G401 (cell line): ENCODE measurements around the gene BRD4. TPM values are rescaled to one million over a fixed set of nuclear protein-coding genes. Genes with fewer than 3 reads are reported as not detected.

ENCODE experiments used
- DNase-seq: peaks from one replicate; pipeline ENCODE4 v3.0.0-alpha.2; 2015; ENCODE audit warnings: low spot score
- in situ Hi-C: cut with HindIII; loops from 2 replicates; pipeline ENCODE4 v1.10.0; 2016; ENCODE audit warnings: low sequenced_read_pairs, mixed read lengths
- total RNA-seq: library from RNA; depleted of rRNA; stranded (reverse); fragments of >200 nt; shearing (Covaris generic); gene quantifications from 2 replicates; pipeline ENCODE4 v1.2.3, GENCODE V29; 2014

The BRD4 gene
- total RNA-seq, 1 experiment from 2014 or later = 8.6 TPM

DNA sequence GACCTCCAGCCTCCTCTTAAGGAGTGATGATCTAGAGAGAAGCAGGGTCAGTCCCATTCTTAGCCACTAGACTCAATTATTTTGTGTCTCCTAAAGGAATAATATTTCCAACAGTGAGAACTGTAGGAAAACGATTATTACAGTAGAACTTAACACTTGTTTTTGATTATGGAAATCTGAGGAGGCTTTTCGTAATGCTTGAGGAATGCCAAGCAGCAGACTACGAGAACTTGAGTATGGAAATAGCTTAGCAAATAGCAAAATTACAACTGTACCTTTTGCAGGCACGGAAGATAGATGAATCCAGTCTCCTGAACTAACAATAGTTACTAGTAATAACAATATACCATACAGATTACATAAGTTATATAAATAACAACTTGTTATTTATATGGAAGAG, 12.2 kb downstream of the BRD4 start:
- in situ Hi-C loops = no loop called here
- DNase-seq = no peak

DNA sequence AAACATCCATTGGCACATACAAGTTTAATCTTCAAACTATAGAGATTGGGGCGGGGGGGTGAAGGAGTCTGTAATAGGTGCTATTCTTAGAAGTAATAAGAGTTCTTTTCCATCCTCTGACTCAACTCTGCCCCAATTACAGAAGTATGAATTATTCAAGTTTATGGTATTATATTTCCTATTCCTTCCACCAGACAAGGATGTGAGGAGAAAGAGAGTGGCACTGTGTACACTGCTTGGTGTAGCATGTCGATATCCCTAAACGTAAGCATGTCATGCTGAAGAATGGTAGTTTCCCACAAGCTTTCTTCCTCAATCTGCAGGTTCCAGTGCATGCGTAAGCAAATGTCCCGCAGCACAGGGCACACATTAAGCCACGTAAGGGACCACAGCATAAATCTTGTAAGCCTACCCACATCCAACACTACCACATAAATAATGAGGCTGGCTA, 14.1 kb downstream of the BRD4 start:
- DNase-seq = no peak
- in situ Hi-C loops = no loop called here

DNA sequence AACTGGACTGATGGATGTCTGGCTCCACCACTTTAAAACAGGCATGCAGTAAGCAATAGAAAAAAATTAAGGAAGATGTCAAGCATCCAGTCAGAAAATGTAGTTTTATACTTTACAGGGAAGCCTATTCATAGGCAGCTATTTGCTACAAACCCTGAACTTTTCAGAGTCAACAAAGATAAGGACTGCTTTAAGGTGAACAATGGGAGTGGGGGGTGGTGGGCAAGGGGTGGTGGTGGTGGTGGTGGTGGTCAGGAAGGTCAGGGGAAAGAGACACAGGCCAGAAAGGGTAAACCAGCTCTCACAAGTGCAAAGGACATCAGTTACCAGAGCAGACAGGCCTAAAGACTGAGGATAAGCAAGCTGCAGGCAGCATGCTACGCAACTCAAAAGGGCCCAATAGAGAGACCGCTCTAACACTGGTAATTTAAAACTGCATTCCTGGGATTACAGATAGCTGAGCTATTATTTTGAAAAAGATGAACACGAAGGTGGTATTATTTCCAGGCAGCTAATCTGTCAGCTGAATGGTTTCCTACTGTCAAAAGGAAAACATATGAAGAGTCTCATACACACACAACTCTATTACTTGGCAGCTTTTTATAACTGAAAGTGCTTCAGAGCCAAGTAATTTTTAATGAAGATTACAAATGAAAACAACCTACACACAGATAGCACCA, 14.8 kb downstream of the BRD4 start:
- DNase-seq = no peak
- in situ Hi-C loops = no loop called here

DNA sequence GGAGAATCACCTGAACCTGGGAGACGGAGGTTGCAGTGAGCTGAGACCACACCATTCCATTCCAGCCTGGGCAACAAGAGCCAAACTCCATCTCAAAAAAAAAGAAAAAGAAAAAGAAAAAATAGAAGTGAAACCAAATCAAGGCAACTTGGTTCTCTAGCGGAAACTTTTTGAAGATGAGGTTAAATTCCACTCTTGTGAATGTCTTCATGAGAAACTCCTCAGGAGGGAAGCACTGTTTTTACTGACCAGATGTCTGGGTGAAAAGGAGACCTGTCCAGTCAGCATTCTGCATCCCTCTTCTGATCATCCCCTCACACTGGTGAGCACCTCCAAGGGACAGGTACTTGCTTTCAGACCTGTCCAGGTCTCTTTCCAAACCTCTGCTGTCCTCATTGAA, 15.8 kb downstream of the BRD4 start:
- in situ Hi-C loops = no loop called here
- no peak for DNase-seq

DNA sequence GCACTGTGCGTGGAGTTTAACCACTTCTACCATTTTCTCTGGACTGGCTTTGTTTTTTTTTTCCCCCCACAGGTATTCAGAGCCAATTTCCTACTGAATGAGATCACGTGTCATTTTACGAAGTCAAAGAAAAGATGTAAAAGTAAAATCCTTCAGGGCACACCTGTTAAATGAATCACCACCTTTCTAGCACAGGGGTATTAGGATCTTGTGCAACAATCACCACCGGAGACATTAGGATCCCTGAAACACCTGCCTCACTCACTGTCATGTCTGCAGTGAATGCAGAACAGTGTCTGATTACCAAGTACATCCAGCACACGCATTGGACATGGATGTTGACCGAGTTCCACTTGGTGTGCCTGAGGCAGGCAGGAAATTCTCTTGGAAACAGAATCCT, 17.2 kb downstream of the BRD4 start:
- in situ Hi-C loops = no loop called here

DNA sequence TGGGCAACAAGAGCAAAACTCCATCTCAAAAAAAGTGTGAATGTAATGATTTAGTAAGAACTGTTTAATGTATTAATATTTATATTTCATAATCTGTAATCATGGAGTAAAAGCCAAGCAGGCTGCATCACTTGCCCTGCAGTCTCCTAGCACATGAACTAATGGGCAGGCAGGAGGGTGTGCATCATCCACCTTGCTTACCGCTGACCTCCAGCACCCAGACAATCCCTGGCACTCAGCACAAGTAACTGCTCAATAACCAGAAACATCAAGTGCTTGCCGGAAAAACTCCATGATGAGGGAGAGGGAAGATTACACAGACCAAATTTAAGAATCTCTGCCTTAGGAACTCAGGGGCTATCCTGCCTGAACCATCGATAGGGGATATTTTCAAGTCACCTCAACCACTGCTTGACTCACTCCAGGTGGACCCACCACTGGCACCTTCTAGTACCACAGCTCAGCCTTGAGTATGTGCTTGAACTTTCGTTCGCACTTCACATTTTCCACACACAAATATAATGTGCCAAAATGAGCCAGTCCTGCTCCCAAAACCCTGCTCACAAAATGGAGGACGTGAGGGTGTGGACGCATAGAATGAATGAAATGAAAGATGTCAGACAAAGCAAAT, 18.6 kb downstream of the BRD4 start:
- DNase-seq = no peak

More for the DNA sequence above, 17.2 kb downstream of the BRD4 start:
- DNase-seq = no peak

DNA sequence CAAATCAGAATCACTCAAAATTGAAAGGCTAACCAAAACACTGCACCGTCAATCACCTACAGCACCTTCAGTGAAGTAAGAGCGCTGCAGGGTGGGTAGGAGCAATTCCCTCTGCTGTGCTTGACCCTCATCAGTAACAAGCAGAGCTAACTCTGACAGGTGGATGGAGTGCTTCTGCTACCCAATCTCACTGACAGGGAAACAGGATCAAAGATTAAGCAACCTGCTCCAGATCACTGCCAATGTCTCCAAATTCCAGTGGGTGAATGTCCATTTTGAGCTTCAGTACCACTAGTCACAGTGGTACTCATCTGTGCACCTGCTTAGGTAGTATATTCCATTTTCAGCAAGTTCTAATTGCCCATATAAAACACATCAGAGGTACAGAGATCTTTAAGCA, 25.2 kb downstream of the BRD4 start:
- no peak for DNase-seq
- in situ Hi-C loops = no loop called here

More for the DNA sequence above, 18.6 kb downstream of the BRD4 start:
- in situ Hi-C loops = no loop called here

DNA sequence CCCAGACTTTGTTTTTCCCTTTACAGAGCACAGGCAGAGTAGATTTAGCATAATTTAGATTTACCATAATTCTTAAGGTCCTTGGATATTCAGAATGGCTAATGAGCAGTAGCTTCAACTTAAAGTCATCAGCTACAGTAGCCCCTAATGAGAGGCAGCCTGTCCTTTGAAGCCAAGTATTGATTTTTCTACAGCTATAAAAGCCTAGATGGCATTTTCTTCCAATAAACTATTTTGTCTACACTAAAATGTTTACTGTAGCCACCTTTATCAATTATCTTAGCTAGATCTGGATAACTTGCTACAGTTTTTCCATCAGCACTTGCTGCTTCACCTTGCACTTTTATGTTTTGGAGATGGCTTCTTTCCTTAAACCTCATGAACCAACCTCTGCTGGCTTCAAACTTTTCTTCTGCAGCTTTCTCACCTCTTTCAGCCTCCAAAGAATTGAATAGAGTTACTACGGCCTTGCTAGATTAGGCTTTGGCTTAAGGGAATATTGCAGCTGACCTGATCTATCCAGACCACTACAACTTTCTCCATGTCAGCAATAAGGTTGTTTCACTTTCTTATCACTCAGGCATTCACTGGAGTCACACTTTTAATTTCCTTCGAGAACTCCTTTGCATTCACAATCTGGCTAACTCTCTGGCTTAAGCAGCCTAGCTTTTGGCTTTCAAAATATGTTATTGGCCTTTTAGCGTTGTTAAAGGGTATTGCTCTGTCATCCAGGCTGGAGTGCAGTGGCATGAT, 26.6 kb downstream of the BRD4 start:
- in situ Hi-C loops = no loop called here
- no peak for DNase-seq

DNA sequence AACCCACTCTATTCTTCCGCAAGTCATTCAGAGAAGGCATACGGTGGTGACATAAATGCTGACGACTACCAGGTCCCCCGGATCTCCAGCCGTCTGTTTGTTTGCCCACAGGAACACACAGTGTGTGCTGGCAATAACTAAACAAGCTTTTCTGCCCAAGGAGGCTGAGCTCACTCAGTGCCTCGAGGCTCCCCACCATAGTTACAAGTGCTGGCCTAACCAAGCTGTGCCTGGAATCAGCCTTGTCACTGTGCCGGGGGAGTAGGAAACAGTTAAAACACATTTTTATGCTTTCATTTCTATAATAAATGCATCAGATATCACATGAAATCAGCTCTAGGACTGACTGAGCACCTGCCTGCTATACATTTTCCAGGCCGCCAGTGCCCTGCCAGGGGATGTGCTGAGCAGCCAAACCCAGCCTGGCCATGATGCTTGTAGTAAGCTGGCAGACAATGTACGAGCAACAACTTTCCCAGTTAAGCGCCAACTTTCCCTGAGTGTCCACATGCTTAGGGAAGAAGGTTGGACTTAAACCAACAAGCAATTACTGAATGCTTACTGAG, 28.1 kb downstream of the BRD4 start:
- in situ Hi-C loops = no loop called here
- DNase-seq = no peak

DNA sequence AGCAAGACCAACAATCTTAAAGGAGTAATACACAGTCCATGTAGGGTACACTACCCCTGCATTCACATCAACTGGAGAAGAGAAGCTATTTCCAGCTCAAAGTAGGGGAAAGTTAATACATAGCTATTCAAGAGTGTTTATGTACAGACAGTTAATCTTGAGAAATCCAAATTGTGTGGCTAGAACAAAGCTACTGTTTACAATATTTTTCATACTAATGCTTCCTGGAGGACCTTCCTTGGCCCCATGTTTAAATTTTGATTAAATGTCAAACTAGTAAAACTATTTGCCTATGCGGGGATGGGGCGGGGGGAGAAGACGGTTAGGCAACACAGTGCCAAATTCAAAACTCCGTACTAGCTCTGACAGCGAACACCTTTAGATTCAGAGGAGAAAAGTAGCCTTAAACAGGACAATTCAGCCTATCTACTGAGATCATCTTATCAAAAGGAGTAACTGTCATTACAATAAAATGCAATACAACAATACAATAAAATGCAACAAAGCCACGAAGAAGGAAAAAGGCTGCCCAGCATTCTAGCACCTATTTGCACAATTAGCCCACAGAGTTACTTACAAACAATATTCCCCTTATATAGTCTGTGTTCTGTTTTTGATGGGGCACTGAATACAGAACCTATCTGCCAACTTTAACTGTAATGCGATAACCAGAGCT, 29.1 kb downstream of the BRD4 start:
- in situ Hi-C loops = no loop called here
- DNase-seq = no peak

DNA sequence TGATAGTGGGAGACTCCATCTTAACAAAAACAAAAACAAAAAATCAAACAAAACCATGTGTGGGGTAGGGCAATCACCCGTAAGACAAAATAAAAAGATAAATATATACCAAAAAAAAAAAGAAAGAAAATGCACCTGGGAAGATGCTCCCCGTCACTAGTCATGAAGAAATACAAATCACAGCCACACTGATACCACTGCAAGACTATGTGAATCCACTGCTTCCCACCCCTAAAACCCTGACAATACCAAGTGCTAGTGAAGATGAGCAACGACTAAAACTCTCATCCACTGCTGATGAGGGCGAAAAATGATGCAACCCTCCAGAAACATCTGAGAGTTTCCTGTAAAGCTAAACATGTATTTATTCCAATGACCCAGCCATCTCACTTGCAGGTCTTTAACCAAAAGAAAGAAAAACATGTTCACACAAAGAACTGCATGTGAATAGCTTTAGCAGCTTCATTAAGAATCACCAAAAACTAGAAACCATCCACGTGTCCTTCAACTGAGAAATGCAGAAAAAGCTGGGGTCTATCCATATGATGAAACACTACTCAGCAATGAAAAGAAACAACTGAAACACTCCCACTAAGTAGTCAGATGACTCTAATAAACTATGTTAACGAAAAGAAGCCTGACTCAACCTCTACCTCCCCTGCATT, 31.7 kb downstream of the BRD4 start:
- in situ Hi-C loops = no loop called here
- no peak for DNase-seq

DNA sequence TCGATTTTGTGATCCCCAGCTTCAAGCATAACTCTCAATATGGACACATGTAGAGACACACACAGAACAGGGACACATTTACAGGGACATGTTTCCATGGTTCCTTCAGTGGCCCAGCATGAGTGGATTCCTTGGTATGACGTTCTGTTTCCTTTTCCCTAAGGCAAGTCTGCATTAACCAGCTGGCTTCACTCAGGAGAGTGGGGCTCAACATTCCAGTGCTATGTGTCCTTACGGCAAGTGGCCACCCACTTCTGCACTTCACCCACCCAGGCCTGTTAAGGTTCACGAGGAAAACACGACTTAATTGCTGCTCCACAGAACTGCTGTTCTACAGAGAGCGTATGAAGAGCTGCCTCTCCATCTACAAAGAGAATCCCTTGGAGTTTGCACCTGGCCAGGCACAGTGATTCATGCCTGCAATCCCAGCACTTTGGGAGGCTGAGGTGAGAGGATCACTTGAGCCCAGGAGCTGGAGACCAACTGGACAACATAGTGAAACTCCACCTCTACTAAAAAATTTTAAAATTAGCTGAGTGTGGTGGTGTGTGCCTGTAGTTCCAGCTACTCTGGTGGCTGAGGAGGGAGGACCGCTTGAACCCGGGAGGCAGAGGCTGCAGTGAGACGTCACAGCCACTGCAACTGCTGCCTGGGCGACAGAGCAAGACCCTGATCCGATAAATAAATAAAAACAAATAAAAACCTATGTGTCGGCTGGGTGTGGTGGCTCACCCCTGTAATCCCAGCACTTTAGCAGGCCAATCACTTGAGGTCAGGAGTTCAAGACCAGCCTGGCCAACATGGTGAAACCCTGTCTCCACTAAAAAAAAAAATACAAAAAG, 32.5 kb downstream of the BRD4 start:
- no peak for DNase-seq
- in situ Hi-C loops = no loop called here

DNA sequence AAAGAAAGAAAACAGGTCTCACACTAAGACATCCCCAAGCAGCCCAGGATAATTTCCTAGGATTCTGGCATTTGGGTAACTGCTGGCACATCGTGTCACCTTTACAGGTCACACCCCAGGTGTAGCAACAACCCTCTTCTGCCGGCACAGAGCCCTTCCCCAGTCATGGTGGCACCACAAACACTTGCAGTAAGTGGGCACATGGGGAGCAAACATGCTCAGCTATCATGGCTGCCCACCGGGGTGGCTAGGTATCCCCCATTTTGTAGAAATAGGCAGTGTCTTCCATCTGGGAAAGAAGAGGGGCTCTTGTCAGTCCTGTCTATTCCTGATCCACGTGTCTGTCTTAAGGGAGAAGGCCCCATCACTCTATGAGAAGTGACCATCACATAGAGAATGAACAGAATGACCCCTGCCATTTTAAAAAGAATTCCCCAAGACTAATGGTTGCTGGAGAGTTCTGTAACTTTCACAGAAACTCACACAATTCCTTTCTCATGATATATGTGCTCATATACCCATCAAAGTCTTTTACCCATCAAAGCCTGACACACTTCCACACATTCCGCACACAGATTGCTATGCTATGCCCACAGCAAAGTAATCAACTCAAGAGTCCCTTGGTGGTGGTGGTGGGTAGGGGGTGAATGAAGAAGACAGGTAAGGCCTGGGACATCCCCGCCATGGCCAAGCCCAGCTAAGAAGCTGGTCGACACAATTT, 33.3 kb downstream of the BRD4 start:
- in situ Hi-C loops = no loop called here
- DNase-seq = no peak

DNA sequence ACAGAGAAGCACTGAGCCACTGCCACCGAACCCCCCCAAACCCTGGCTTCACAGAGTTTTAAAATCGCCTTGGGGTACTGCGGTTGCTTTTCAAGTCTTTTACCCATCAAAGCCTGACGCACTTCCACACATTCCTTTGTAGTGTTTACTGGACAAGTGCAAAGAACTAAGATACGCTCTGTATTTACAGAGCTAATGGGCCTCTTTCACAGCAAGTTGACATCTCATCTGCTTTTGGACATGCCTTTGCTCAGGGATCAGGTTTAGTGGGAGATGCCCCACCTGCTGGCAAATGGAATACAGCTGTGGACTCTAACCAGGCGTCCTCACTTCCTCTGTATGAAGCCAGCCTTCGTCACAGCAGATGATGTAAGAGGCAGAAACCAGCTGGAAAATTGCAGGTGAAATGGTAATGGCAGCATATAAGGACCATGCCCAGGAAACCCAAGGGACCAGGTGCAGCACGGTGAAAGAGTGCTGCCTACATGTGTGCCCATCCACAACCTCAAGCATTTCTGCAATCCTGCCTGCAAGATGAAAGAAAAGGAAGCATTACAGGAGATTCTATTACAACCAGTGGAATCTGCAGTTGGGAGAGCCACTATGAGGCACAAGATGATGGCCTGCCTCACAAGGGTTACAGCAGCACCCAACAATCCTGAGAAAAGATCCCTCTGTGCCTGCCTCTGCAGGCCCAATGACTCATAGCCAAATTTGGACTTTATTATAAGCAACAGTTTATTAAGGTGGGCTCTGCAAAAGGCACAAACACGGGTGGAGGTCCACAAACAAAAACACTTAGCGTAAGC, 34.7 kb downstream of the BRD4 start:
- in situ Hi-C loops = no loop called here

DNA sequence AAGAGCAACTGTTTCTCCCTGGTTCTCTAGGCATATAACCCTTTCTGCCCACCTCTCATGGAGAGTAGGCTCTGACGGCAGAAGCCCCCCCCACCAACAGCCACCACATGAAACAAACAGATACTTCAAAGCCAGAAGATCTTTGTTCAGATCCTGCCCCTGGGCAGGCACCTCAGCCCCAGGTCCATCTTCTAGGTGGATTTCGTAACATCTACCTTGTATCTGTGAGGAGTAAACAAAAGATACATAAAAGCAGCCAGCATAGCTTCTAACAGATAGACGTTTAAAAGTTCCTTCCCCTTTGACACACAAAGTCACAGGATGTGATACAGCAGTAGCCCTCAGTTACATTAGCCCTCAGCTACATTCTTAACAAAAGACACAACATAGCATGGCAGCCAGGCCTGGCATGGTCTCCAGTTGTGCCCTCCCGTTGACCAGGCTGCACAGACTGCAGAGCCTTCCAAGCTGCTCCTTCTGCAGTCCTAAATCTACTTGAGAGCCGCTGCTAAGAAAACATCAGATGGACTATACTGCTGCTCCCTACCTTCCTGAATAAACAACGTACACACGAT, 35.4 kb downstream of the BRD4 start:
- in situ Hi-C loops = no loop called here
- no peak for DNase-seq

More for the DNA sequence above, 34.7 kb downstream of the BRD4 start:
- DNase-seq = no peak

DNA sequence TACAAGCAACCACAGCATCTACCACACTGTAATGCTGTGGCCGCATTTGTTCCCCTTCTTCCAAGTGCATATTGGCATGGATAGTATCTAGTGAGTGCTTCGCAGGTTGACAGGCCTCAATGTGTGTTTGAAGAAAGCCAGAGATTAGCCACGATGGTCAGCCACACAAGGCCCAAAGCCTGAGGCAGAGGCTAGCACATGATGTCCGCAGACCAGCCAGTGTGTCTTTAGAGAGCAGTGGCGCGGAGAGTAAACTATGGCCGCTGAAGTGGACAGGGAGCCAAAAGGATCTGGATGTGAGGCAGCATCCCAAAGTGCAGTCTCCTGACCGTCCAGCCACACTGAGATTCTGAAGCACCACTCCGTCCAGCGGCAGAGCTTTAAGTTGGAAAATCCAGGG, 36.0 kb downstream of the BRD4 start:
- no peak for DNase-seq
- in situ Hi-C loops = no loop called here
